ENCODE data around the gene PACRG.

DNA sequence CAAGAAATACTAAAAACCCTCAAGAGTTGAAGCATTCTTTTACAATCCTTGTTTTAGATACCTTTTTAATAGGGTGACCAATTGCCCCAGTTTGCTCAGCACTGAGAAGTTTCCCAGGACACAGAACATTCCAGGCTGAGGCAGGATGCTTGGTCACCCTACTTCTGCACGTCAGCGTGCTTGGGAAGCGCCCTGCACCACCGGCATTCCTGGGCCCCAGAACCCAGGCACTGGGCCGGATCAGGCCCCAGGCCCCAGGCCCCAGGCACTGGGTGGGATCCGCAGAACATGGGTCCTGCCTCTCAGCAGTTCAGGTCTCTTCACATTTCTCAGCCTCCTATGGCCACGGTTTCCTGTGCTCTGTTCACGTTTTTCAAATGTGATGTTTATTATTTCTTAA, 472.9 kb downstream of the PACRG start:
- TF ChIP-seq, protein P1, sequence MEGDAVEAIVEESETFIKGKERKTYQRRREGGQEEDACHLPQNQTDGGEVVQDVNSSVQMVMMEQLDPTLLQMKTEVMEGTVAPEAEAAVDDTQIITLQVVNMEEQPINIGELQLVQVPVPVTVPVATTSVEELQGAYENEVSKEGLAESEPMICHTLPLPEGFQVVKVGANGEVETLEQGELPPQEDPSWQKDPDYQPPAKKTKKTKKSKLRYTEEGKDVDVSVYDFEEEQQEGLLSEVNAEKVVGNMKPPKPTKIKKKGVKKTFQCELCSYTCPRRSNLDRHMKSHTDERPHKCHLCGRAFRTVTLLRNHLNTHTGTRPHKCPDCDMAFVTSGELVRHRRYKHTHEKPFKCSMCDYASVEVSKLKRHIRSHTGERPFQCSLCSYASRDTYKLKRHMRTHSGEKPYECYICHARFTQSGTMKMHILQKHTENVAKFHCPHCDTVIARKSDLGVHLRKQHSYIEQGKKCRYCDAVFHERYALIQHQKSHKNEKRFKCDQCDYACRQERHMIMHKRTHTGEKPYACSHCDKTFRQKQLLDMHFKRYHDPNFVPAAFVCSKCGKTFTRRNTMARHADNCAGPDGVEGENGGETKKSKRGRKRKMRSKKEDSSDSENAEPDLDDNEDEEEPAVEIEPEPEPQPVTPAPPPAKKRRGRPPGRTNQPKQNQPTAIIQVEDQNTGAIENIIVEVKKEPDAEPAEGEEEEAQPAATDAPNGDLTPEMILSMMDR (IDR thresholded peaks at IDR 0.05; ENCODE audit: low read depth, low read length, missing input control): no peak
- TF ChIP-seq FOXA1 (IDR thresholded peaks at IDR 0.05) (no peak), TAF1 (conservative IDR thresholded peaks at IDR 0.05) (no peak), JUND (IDR thresholded peaks at IDR 0.05) (no peak), NR2F2 (IDR thresholded peaks at IDR 0.05) (no peak), GABPA (IDR thresholded peaks at IDR 0.05 in 1 of 2, conservative IDR thresholded peaks at IDR 0.05 in 1 of 2) (no peak), RXRA (IDR thresholded peaks at IDR 0.05) (no peak)
- TF ChIP-seq, protein P2, sequence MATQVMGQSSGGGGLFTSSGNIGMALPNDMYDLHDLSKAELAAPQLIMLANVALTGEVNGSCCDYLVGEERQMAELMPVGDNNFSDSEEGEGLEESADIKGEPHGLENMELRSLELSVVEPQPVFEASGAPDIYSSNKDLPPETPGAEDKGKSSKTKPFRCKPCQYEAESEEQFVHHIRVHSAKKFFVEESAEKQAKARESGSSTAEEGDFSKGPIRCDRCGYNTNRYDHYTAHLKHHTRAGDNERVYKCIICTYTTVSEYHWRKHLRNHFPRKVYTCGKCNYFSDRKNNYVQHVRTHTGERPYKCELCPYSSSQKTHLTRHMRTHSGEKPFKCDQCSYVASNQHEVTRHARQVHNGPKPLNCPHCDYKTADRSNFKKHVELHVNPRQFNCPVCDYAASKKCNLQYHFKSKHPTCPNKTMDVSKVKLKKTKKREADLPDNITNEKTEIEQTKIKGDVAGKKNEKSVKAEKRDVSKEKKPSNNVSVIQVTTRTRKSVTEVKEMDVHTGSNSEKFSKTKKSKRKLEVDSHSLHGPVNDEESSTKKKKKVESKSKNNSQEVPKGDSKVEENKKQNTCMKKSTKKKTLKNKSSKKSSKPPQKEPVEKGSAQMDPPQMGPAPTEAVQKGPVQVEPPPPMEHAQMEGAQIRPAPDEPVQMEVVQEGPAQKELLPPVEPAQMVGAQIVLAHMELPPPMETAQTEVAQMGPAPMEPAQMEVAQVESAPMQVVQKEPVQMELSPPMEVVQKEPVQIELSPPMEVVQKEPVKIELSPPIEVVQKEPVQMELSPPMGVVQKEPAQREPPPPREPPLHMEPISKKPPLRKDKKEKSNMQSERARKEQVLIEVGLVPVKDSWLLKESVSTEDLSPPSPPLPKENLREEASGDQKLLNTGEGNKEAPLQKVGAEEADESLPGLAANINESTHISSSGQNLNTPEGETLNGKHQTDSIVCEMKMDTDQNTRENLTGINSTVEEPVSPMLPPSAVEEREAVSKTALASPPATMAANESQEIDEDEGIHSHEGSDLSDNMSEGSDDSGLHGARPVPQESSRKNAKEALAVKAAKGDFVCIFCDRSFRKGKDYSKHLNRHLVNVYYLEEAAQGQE (IDR thresholded peaks at IDR 0.05): no peak
- TF ChIP-seq, protein P3, sequence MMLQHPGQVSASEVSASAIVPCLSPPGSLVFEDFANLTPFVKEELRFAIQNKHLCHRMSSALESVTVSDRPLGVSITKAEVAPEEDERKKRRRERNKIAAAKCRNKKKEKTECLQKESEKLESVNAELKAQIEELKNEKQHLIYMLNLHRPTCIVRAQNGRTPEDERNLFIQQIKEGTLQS (IDR thresholded peaks at IDR 0.05): no peak
- TF ChIP-seq, protein P4, sequence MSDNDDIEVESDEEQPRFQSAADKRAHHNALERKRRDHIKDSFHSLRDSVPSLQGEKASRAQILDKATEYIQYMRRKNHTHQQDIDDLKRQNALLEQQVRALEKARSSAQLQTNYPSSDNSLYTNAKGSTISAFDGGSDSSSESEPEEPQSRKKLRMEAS (IDR thresholded peaks at IDR 0.05): no peak
